Thymus (tissue), 11 donors: Measurements from ENCODE around the gene OSBPL6. TPM values are rescaled to one million over a fixed set of nuclear protein-coding genes. Genes with fewer than 3 reads are reported as not detected.
"Not testable (repeated sequence)": the region's sequence is repeated elsewhere in the genome, so short reads cannot be mapped to it uniquely, and the experiment has no call there.

Experiments
- DNase-seq, 9 donors: peaks; one replicate each; pipeline ENCODE4 v3.0.0-alpha.2; 2013; ENCODE audit warnings: low spot score in 9 of 9, low read depth in 6 of 9, missing footprints in 1 of 9
- H3K27ac ChIP-seq, 2 donors: one replicate each; pipeline ENCODE4 v1.5.1; 2013; ENCODE audit warnings: control low read depth in 1 of 2, low read depth in 1 of 2, low read length in 1 of 2, mild to moderate bottlenecking in 1 of 2, moderate library complexity in 1 of 2
- H3K27me3 ChIP-seq, 2 donors: one replicate each; pipeline ENCODE4 v1.5.1; 2013; ENCODE audit warnings: low read length in 1 of 2; ENCODE audit not compliant: control insufficient read depth in 2 of 2, insufficient read depth in 1 of 2
- H3K36me3 ChIP-seq, 2 donors: one replicate each; pipeline ENCODE4 v1.5.1; 2013; ENCODE audit warnings: low read length in 1 of 2, mild to moderate bottlenecking in 1 of 2, moderate library complexity in 1 of 2; ENCODE audit not compliant: control insufficient read depth in 2 of 2, insufficient read depth in 2 of 2
- H3K4me1 ChIP-seq, 2 donors: one replicate each; pipeline ENCODE4 v1.5.1; 2013; ENCODE audit warnings: low read length in 2 of 2; ENCODE audit not compliant: control insufficient read depth in 2 of 2, insufficient read depth in 2 of 2
- H3K4me3 ChIP-seq, 2 donors: one replicate each; pipeline ENCODE4 v1.5.1; 2013; ENCODE audit warnings: low read length in 2 of 2, control low read depth in 1 of 2, mild to moderate bottlenecking in 1 of 2
- H3K9me3 ChIP-seq, 2 donors: one replicate each; pipeline ENCODE4 v1.5.1; 2013; ENCODE audit warnings: low read length in 1 of 2, mild to moderate bottlenecking in 1 of 2; ENCODE audit not compliant: control insufficient read depth in 2 of 2, insufficient read depth in 1 of 2
- WGBS: extraction: QIAGEN DNeasy Blood & Tissue Kit; methylation state at CpG from one replicate; pipeline ENCODE4 v1.1.7; 2013; 5-methylcytosine and 5-hydroxymethylcytosine counted together
- polyA plus RNA-seq: library from polyadenylated mRNA; stranded (reverse); fragments of 200-250 nt; gene quantifications from one replicate; pipeline ENCODE4 v1.2.3, GENCODE V29; 2013
- total RNA-seq: library from RNA; stranded (reverse); fragments of 120-200 nt; gene quantifications from one replicate; pipeline ENCODE4 v1.2.4, GENCODE V29; 2013
- donor health status: healthy.

Gene OSBPL6
- total and polyA plus RNA-seq, 2 donors, result 0.28 to 5.7 TPM

GRCh38 chr2:178309541-178309940, 115.2 kb downstream of the OSBPL6 start:
- Histone ChIP-seq H3K27me3 (no peaks in the 10 kb centered on the region), H3K9me3 (no peaks in the 10 kb centered on the region), H3K36me3 (no peaks in the 10 kb centered on the region), H3K4me3 (no peak overlapping the region), H3K27ac (no peak overlapping the region), H3K4me1 (no peaks in the 10 kb centered on the region)
- WGBS, result 91% methylated on average over 2 of the region's 2 CpGs
- DNase-seq, result no peak

- Histone ChIP-seq H3K36me3 (no peaks in the 10 kb centered on the region), H3K4me1 (no peaks in the 10 kb centered on the region), H3K4me3 (no peak overlapping the region), H3K27ac (no peak overlapping the region), H3K9me3 (no peaks in the 10 kb centered on the region), H3K27me3 (no peaks in the 10 kb centered on the region)
- WGBS, result 97% methylated on average over 4 of the region's 4 CpGs
- no peak for DNase-seq
Observed at GRCh38 chr2:178315078-178315477, 120.8 kb downstream of the OSBPL6 start.

- 88% methylated on average over 3 of the region's 3 CpGs for WGBS
- Histone ChIP-seq H3K4me1 (no peaks in the 10 kb centered on the region), H3K27ac (no peak overlapping the region), H3K36me3 (no peaks in the 10 kb centered on the region), H3K9me3 (no peaks in the 10 kb centered on the region), H3K27me3 (no peaks in the 10 kb centered on the region), H3K4me3 (no peak overlapping the region)
- DNase-seq, result no peak
Observed at GRCh38 chr2:178315488-178315948, 121.2 kb downstream of the OSBPL6 start.

- H3K36me3 ChIP-seq, result no peaks in the 10 kb centered on the region
- H3K9me3 ChIP-seq, result no peaks in the 10 kb centered on the region
- WGBS, result 12% methylated on average over 3 of the region's 3 CpGs
- DNase-seq, result no peak
- no peaks in the 10 kb centered on the region for H3K27me3 ChIP-seq
- no peak overlapping the region for H3K4me3 ChIP-seq
- H3K4me1 ChIP-seq, result no peaks in the 10 kb centered on the region
- no peak overlapping the region for H3K27ac ChIP-seq
Observed at GRCh38 chr2:178317811-178318210, 123.5 kb downstream of the OSBPL6 start.

GRCh38 chr2:178320011-178320585, 125.8 kb downstream of the OSBPL6 start:
- H3K4me3 ChIP-seq, result no peak overlapping the region
- H3K9me3 ChIP-seq, result no peaks in the 10 kb centered on the region
- no peaks in the 10 kb centered on the region for H3K27me3 ChIP-seq
- DNase-seq, result no peak
- WGBS, result 60% methylated on average over 4 of the region's 4 CpGs
- H3K4me1 ChIP-seq, result no peaks in the 10 kb centered on the region
- no peak overlapping the region for H3K27ac ChIP-seq
- H3K36me3 ChIP-seq, result no peaks in the 10 kb centered on the region

- no peaks in the 10 kb centered on the region for H3K27me3 ChIP-seq
- no peak for DNase-seq
- no peaks in the 10 kb centered on the region for H3K4me1 ChIP-seq
- no peaks in the 10 kb centered on the region for H3K9me3 ChIP-seq
- WGBS, result 51% methylated on average over 3 of the region's 3 CpGs
- H3K27ac ChIP-seq, result no peak overlapping the region
- no peak overlapping the region for H3K4me3 ChIP-seq
- H3K36me3 ChIP-seq, result no peaks in the 10 kb centered on the region
Observed at GRCh38 chr2:178322068-178322467, 127.8 kb downstream of the OSBPL6 start.

GRCh38 chr2:178323331-178323730, 129.0 kb downstream of the OSBPL6 start:
- H3K9me3 ChIP-seq, H3K4me1 ChIP-seq, H3K27ac ChIP-seq, H3K36me3 ChIP-seq, H3K27me3 ChIP-seq, H3K4me3 ChIP-seq, DNase-seq: not testable (repeated sequence)
- 97% methylated on average over 6 of the region's 6 CpGs for WGBS

GRCh38 chr2:178324077-178324476, 129.8 kb downstream of the OSBPL6 start:
- Histone ChIP-seq H3K4me1 (no peaks in the 10 kb centered on the region), H3K27ac (no peak overlapping the region), H3K27me3 (no peaks in the 10 kb centered on the region), H3K36me3 (no peaks in the 10 kb centered on the region), H3K4me3 (no peak overlapping the region), H3K9me3 (no peaks in the 10 kb centered on the region)
- 44% methylated on average over 5 of the region's 5 CpGs for WGBS
- no peak for DNase-seq

GRCh38 chr2:178325268-178325667, 131.0 kb downstream of the OSBPL6 start:
- Histone ChIP-seq H3K9me3 (no peaks in the 10 kb centered on the region), H3K4me1 (no peaks in the 10 kb centered on the region), H3K27ac (no peak overlapping the region), H3K27me3 (no peaks in the 10 kb centered on the region), H3K36me3 (no peaks in the 10 kb centered on the region), H3K4me3 (no peak overlapping the region)
- over 99% methylated on average over 2 of the region's 2 CpGs for WGBS
- DNase-seq, result no peak

- DNase-seq, result no peak
Observed at GRCh38 chr2:178327516-178327915, 133.2 kb downstream of the OSBPL6 start.

More at GRCh38 chr2:178327516-178327915, 133.2 kb downstream of the OSBPL6 start:
- Histone ChIP-seq H3K4me1 (no peaks in the 10 kb centered on the region), H3K27me3 (no peaks in the 10 kb centered on the region), H3K36me3 (no peaks in the 10 kb centered on the region), H3K27ac (no peak overlapping the region), H3K9me3 (no peaks in the 10 kb centered on the region), H3K4me3 (no peak overlapping the region)
- 87% methylated on average over 4 of the region's 4 CpGs for WGBS
